Measurements from ENCODE around the gene HSPG2.
"Not testable (repeated sequence)": the region's sequence is repeated elsewhere in the genome, so short reads cannot be mapped to it uniquely, and the experiment has no call there.

HSPG2 gene

DNA sequence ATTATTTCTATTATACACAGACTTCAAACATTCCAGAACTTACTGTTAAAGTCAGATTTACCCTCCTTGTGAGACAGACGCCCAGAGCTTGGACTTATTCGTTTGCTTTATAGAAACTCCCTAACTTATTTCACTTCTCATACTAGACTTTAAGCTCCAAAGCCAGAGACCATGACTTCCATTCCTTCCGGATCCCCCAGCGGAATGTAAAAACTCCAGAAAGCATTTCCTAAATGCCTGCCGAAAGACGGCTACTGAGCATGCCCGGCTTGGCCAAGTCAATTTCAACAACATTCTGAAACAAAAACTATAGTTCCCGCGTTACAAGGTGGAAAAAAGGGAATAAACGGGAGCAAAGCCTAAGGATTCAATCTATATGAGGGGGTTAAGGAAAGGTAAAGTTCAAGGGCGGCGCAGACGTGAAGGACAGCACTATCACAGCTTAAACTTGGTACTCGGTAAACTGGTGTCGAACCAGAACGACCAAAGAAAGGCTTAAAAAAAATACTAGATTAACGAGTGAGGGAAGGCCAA is 155.2 kb downstream of the HSPG2 start:
- DNase-seq = peak; percentile 25

DNA sequence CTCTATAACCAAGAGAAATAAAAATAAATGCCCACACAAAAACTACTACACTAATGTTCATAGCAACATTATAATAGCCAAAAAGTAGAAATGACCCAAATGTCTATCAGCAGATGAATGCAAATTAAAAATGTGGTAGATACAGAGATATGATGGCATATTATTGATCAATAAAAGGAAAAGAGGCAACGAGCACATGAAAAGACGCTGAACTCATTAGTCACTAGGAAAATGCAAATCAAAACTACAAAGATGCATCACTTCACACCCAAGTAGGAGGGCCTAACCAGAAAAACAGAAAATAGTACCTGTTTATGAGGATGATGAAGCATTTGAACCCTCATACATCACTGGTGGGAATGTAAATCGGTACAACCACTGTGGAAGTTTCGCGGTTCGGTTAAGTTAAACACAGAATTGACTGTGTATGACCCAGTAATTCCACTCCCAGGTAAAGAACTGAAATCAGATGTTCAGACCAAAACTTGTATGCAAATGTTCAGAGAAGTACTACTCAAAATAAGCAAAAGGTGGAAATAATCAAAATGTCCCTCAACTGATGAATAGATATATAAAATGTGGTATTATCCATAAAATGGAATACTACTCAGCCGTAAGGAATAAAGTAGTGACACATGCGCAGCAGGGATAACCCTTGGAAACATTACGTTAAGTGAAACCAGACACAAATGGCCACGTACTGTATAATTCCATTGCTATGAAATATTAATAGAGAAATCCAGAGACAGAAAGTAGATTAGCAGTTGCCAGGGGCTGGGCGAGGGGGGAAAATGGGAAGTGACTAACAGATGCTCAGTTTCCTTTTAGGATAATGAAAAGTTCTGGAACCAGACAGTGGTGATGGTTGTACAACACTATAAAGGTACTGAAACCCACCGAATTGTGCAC is 157.2 kb downstream of the HSPG2 start:
- peak; percentile 76 for DNase-seq

DNA sequence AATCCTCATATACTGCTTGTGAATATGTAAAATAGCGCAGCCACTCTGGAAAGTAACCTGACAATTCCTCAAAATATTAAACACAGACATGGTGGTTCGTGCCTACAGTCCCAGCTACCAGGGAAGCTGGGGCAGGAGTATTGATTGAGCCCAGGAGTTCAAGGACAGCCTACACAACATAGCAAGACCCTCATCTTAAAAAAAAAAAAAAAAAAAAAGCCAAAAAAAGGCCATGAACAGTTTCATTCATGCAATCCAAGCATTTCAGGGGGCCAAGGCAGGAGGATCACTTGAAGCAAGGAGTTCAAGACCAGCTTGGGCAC is 158.7 kb downstream of the HSPG2 start:
- no peak for DNase-seq

DNA sequence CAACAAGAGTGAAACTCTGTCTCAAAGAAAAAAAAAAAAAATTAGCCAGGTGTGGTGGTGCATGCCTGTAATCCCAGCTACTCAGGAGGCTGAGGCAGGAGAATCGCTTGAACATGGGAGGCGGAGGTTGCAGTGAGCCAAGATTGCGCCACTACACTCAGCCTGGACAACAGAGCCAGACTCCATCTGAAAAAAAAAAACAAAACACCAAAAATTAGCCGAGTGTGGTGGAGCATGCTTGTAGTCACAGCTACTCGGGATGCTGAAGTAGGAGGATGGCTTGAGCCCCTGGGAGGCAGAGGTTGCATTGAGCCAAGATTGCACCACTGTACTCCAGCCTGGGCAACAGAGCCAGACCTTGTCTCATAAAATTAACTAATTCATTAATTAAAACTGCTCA is 160.2 kb downstream of the HSPG2 start:
- DNase-seq = not testable (repeated sequence)

DNA sequence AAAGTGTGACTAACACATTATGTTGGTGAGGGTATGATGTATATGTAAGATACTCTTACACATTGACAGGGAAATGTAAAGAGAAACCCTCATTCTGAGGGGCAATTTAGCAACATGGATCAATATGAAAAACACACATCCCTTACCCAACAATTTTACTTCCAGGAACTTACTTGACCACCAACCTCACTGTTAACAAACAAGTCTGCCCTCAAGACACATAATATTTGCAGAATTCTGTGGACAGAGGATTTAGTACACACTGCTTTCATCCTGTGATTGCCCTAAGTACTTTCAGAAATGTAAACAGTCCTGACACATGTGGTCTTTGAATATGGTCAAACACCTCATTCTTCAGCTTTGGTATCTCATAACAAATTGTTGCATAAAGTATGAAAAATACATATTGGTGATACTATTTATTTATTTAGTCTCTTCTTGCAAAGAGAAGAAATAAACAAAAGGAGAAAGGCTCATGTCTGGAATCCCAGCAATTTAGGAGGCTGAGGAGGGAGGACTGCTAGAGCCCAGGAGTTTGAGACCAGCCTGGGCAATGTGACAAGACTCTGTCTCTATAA is 161.0 kb downstream of the HSPG2 start:
- DNase-seq = no peak

DNA sequence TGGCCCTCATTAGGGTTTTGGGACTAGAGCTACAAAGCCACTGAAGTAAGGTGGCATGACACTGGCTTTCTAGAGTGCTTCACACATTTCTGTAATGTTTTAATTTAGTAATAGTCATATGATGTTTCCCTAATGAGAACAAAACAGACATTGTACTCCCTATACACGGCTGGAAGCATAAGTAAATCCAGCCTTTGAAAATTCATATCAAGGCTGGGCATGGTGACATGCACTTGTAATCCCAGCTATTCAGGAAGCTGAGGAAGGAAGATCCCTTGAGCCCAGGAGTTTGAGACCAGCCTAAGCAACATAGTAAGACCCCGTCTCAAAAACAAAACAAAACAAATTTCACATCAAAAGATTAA is 161.6 kb downstream of the HSPG2 start:
- DNase-seq = no peak

DNA sequence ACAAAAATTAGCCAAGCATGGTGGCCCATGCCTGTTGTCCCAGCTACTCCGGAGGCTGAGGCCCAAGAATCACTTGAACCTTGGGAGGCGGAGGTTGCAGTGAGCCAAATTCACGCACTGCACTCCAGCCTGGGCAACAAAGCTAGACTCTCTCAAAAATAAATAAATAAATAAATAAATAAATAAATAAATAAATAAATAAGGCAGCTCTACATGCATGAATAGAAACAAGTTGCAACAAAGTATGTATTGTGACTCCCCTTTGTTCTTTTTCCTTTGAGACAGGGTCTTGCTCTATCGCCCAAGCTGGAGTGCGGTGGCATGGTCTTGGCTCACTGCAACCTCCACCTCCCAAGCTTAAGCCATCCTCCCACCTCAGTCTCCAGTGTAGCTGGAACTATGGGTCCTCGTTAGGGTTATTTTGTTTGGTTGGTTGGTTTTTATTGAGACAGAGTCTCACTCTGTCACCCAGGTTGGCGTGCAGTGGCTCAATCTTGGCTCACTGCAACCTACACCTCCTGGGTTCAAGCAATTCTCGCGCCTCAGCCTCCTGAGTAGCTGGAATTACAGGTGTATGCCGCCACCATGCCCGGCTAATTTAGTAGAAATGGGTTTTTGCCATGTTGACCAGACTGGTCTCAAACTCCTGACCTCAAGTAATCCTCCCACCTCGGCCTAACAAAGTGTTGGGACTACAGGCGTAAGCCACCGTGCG is 162.1 kb downstream of the HSPG2 start:
- DNase-seq = no peak

DNA sequence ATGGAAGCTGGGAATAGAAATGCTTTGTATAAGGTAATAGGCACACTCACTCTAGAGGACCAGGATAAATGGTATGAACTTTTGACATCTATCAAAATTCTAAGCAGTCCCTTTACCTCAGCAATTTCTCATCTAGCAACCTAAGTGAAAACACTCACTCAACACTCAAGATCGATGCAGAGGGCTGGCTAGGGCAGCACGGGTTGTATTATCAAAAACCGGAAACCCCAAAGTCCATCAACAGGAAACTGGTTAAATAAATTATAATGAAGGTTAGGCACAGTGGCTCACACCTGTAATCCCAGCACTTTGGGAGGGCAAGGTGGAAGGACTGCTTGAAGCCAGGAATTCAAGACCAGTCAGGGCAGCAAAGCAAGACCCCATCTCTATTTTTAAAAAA is 163.5 kb downstream of the HSPG2 start:
- no peak for DNase-seq

Data from stimulated activated CD4-positive, alpha-beta T cell treated with anti-CD3 and anti-CD28 coated beads, Interleukin-4, amount 100 ng/mL, for 24 hours (primary cell).